ENCODE data around the gene TTC32.
"Not testable (repeated sequence)": the region's sequence is repeated elsewhere in the genome, so short reads cannot be mapped to it uniquely, and the experiment has no call there.

Gene TTC32

DNA sequence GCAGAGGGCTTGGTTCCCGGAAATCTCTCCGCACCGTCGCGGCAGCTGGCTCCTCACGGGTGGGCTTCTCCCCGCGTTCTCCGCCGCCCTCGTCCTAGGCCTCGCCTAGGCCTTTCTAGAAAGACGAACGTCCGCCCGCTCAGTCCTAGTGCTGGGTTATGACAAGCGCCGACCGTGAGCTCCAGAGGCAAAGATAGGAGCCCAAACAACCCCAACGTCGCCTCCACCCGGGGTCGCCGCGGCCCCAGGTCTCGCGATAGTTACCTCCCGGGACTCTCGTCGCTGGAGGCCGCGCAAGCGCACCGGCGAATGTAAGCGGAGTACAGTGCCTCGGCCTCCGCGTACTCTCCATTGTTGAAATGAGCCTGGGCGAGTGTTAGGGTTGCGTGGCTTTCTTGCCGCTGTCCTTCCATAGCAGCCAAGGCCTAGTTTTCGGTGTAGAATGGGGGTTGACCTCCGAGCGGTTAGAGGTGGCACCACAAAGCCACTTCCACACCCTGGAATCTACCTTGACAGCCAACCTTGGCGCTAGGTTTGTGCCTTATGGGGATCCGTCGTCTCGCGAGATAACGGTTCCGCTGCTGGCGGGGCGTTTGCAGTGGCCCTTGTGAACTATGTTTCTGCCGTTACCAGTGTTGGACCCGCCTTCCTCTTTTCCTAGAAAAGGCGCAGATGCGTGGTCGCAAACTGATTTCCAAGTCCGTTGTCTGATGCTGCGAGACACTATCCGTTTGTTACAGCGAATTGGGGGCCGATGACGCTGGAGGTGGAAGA, at the start of gene TTC32:
TSS of gene TTC32 (minus strand) at position 542 of the 774 bp plus-strand sequence. CDS start at position 413, 129 bp downstream.
- DNase-seq (ENCODE audit: low read depth in 2 of 3, low spot score in 2 of 3): peak; percentile 79 to 85 (median 83)

DNA sequence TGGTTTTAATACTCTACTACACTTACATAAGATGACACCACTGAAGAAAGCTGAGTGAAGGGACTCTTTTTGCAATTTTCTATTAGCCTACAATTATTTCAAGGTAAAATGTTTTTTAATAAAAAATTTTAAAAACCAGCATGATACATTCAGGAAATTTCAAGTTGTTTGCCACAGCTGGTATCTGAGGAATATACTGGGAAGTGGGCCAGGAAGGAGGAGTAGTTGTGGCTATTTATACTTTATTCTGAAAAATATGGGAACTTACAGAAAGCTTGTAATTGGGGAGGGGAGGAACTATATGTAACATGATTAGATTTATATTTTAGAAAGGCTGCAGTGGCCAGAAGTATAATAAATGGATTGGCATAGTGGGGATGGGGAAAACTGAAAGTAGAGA, 47.3 kb upstream of the TTC32 start:
- no peak for DNase-seq (ENCODE audit: low read depth in 2 of 3, low spot score in 2 of 3)

DNA sequence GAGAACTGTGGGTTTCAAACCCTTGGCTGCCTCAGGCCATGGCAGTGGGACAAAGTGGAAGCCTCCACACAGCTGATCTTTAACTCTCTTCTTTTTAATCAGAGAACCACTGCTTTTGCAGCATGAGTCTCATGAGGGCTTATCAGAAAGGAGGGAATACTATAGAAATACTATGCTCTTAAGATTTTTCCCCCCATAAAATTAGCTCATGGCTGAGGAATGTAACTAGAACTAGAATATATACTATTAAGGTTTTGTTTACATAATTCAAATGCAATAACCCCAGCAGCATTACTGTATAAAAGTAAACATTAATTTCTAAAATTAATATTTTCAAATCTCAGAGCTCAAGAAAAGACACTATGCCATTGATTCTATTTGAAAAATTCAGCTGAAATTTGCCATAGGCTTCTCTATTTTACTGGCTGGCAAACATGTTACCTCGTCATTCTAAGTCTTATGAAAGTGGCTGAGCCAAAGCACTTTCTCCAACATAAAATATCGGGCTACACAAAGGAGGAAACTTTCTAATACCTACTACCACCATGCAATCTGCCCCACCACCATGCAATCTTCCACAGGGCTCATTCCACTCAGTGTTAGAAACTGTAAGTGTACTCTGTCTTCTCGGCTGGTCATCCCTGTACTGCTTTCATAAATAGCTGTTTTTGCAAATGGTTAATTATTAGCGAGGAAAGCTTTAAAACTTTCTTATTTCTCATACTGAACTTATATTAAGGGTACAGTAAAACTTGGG, 45.6 kb upstream of the TTC32 start:
- no peak for DNase-seq (ENCODE audit: low read depth in 2 of 3, low spot score in 2 of 3)

DNA sequence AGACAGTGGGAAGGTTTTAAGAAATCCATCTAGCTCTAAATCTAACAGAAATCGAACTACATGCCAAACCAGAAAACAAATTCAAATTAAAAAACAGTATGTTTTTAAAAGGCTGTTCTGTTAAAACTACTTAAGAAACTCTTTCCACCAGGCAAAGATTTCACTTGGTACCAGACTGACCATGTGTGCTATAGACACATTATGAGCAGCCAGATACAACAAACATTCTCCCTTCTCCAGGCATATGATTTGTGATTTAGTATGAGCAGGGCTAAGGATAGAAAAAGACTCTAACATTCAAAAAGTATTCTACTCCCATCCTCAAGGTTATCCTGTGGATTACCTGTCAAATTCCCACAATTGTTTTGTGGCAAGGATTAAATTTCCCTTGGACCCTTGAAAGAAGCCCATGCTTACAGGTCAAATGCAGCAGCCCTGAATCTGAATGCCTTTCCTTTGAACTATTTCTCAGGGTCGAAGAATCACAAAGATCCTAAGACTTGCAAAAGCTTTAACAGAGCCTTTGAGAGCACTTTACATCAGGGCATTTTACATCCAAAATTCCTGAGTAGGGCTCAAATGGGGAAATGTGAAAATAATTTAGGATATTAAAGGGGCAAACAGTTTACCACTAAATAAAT, 42.5 kb upstream of the TTC32 start:
- DNase-seq (ENCODE audit: low read depth in 2 of 3, low spot score in 2 of 3): no peak

DNA sequence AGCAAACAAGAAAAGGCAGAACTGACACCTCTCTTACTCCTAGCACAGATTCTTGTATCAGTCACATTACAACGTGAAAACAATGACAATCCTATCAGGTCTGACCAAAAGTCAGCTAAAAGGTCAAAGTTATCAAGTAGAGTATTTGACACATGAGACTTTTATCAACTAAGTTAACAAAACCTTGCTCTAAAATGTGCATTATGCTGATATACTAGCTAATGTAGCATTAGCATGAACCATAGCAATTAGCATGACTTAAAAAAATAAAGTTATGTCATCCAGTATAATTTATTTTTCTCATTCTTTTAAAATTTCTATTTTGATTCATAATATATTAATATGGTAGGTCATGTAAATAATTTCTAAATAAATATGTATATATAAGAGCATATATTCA, 41.4 kb upstream of the TTC32 start:
- DNase-seq (ENCODE audit: low read depth in 2 of 3, low spot score in 2 of 3): no peak

DNA sequence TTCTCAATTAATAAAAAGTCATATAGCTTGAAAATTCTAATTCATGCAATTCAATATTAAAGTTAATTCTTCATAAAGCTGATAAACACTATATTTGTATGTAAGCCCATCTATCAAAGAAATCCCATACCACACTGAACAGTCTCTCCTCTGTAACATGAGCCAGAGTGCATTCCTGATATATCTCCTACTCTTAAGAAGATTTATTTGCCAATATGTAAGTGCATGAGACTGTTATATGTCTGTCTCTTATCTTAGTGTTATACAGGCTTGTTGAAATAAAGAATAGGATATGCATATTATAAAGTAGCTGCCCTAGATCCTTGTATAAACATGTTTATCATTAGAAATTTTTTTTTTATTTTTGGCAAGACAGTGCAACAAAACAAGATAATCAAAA, 40.4 kb upstream of the TTC32 start:
- no peak for DNase-seq (ENCODE audit: low read depth in 2 of 3, low spot score in 2 of 3)

DNA sequence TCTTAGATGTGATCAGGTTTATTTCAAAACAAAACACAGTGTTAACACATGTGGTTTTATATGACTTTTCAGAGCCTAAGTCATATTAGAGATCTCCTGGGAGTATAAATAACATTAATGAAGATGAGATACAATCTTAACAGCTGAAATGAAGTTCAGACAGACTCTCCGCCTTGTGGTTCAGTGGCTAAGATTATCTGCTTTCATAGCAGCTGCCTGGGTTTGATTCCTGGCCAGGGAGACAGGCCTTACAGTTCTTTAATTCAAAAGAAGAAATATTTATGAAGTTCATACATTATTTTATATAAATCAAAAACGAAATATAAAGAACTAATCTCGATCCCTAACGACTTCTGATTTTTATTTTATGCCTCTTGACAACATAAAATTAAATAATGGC, 35.2 kb upstream of the TTC32 start:
- DNase-seq (ENCODE audit: low read depth in 2 of 3, low spot score in 2 of 3): no peak

DNA sequence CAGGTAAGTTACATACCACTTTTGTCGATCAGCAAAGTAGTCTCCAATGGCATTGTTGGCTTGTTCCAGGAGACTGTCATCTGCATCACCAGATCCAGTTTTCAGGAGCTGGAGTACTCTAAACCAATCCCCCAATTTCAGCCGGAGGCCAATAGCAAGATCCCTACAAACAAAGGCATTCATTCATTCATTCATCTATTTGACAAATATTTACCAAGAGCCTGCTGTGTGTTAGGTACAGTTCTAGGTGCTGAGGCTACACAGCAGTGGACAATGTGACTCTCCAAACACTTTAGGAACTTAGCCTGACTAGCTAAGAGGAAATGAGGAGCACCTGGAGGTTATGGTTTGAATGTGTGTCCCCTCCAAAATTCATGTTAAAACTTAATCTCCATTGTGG, 34.4 kb upstream of the TTC32 start:
- DNase-seq (ENCODE audit: low read depth in 2 of 3, low spot score in 2 of 3): no peak

DNA sequence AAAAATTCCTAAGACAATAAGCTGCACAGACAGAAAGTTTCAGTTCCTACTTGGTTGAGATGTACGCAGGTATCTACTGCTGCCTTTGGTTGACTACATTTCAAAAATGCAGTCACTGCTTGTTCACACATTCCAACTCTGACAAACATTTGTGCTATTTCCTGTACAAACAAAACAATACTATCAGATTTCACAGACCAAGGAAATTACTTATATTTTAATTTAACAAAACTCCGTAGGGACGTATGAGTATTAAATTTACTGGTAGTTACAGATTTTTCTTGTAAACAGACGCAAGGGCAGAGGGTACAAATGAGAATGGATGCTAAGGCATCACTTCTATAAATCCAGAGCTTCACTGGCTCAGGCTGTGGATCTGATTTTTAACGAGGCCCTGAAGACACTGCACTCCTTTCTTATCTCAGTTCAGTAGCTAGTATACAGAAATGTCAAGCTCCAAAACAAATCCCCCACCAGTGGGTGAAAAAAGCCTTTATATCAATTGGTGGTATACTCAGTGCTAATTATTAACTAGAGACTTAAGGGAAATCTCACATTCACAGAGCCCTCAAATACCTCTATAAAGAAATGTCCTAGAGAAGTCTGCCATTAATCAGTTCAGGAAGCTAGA, 31.7 kb upstream of the TTC32 start:
- no peak for DNase-seq (ENCODE audit: low read depth in 2 of 3, low spot score in 2 of 3)

DNA sequence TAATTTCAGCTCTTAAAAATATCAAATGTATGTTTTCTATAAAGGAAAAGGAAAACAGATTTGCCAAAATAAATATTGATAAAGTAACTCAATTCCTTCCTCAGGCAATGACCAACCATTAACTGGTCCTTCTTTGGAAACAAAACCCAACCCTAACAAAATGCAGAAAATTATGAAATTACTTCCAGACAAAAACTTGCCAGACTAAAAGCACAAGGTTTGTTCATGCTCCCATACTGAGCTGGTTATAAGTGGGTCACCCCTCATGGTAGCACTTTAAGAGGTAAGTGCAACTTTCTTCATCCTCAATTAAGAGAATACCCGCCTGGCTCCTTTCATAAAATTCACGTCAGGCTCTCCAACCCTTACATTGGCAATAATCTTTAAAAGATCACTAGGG, 31.1 kb upstream of the TTC32 start:
- no peak for DNase-seq (ENCODE audit: low read depth in 2 of 3, low spot score in 2 of 3)

DNA sequence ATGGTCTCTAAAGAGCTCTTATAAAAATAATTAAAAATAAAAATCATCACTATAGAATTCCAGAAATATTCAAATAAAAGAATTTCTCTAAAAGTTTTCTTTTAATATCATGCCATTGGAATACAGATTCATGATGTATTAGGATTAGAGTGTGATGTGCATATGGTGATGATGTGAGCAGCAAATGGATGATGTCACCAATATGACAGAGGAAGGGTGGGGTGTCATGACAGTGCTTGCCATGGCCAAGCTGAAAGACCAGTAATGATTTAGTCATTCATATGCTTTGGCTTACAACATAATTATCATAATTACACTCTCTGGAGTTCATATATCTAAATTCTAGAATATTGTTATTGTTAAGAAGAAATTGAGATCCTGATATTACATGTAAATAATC, 27.4 kb upstream of the TTC32 start:
- no peak for DNase-seq (ENCODE audit: low read depth in 2 of 3, low spot score in 2 of 3)

DNA sequence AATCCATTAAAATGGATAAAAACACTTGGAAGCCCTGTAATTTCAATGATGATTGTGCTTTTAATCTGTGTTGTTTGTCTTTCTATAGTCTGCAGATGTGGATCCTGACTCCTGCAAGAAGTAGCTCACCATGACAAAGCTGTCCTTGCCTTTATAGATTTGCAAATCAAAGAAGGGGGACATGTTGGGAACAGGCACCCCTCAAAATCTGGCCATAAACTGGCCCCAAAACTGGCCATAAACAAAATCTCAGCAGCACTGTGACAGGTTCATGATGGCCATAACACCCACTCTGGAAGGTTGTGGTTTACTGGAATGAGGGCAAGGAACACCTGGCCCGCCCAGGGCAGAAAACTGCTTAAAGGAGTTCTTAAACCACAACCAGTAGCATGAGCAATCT, 26.0 kb upstream of the TTC32 start:
- not testable (repeated sequence) for DNase-seq (ENCODE audit: low read depth in 2 of 3, low spot score in 2 of 3)

DNA sequence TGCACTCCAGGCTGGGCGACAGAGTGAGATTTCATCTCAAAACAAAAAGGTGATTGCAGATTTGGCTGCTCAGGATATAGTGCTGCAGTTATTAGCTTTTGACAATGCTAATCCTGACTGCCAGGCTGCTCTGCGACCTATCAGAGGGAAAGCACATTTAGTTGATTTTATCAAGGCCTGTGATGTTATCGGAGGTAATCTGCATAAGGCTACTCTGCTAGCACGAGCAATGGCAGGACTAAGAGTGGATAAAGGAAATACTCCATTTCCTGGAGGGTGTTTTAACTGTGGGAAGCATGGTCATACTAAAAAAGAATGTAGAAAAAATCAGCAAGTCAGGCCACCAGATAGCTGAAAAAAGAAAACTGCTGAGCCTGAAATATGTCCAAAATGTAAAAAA, 22.7 kb upstream of the TTC32 start:
- DNase-seq (ENCODE audit: low read depth in 2 of 3, low spot score in 2 of 3): not testable (repeated sequence)

DNA sequence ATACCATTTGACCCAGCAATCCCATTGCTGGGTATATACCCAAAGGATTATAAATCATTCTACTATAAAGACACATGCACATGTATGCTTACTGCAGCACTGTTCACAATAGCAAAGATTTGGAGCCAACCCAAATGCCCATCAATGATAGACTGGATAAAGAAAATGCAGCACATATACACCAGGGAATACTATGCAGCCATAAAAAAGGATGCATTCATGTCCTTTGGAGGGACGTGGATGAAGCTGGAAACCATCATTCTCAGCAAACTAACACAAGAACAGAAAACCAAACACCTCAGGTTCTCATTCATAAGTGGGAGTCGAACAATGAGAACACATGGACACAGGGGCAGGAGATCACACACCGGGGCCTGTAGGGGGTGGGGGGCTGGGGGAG, 20.4 kb upstream of the TTC32 start:
- DNase-seq (ENCODE audit: low read depth in 2 of 3, low spot score in 2 of 3): not testable (repeated sequence)

DNA sequence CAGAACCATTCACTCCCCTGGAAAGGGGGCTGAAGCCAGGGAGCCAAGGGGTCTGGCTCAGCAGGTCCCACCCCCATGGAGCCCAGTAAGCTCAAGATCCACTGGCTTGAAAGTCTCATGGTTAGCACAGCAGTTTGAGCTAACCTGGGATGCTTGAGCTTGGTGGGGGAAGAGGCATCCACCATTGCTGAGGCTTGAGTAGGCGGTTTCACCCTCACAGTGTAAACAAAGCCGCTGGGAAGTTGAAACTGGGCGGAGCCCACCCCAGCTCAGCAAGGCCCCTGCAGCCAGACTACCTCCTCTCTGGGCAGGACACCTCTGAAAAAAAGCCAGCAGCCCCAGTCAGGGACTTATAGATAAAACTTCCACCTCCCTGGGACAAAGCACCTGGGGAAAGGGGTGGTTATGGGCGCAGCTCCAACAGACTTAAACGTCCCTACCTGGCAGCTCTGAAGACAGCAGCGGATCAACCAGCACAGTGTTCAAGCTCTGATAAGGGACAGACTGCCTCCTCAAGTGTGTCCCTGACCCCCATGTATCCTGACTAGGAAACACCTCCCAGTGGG, 14.7 kb upstream of the TTC32 start:
- no peak for DNase-seq (ENCODE audit: low read depth in 2 of 3, low spot score in 2 of 3)

DNA sequence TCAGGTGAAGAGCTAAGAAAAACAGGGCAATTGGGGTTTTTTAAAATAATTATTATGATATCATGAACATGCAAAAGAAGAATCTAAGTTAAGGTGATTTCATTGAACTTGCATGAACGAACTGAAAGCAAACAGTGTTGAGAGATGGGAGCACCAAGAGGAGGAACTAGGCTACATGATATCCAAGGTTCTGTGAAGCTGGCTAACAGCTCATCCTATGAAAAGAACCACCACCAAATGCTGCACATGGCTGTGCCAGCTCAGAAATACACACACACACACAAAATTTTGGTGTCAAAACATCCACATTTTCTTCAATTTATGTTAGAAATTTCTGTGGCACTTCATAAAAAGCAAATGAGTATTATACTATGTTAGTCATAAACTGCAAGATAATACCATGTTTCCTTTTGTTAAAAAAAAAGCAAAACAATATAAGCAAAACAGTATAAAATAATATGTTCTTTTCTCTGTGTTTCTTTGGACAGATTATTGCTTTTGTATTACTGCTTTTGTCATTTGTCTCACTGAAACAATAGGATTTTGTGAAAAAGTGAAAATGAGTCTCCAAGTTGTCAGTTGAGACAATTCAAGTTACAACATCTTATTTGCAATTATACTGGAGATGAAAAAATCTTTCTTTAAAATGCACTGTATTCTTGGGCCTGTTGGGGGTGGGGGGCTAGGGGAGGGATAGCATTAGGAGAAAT, 12.6 kb upstream of the TTC32 start:
- DNase-seq (ENCODE audit: low read depth in 2 of 3, low spot score in 2 of 3): no peak

DNA sequence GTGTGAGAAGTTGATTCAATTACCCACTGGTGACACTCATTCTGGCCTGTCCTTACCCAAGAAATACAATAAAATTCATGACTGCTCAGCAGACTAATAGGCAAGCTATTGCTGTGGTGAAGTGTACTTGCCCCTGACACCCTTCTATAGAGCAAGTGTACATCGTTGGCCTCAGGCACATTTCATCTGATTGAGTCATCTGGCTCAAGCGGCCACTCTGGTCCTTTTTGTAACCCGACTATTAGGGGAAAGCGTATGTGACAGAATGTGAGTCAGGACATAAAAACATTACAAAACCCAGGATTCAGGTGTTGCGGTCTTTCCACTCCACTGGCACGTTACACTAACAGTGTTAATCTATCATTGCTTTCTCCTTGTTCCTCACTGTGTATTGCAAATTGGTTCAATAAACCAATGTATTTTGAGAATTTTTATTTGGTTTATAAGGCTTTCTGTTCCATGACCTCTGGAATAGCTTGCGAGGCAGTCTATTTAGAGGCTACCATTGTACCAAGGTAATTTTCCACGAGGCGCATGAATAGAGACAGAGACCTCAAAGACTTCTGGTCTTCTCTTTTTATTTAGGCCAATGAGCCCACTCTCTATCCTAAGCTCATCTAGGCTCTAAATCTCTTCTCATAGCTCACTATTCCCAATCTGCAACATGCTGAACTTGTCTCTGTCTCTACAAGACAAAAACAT, 10.2 kb upstream of the TTC32 start:
- DNase-seq (ENCODE audit: low read depth in 2 of 3, low spot score in 2 of 3): no peak

DNA sequence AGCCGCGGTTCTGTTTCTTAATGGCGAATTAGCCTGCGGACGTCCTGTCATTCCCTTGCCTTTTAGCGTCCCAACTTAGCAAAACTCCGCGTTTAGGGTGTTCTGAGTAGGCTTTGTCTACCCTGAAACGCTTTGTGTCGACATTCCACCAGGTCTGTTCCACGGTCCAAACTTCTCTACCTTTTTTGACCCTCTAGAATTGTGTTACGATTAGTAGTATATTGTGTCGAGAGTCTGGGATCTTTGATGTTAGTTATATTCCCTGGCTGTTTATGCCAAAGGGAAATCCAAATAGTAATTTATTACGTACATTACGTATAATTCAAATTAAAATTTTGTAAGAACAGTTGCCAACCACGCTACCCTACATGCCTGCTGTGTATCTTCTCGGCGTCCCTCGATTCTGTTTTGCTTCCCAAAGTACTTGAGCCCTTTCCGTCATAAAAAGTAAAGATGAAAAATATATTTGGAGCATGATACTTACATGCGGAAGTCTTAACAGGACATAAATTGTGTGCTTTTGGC, 495 bp upstream of the TTC32 start:
- no peak for DNase-seq (ENCODE audit: low read depth in 2 of 3, low spot score in 2 of 3)

DNA sequence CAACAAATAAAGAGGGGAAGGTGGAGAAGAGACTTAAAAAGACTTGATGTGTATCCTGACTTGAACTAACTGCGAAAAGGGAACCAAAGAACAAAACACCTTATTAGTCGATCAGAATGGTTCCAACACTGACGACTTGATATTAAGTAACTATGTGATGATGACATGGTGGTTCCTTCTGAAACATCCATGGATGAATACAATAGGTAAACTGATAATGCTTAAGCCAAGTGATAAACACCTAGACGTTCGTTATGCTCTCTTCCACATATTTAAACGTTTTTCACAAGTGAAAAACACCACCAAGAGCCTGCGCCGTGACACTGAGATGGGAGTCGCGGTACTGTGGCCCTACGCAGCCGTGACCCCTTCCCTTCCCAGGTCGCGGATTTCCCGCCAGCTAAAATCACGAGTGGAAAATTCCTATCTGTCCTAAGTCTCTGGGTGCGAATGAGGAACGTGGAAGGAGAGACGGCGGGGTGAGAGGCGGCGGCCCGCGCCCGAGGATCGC, 797 bp downstream of the TTC32 start:
- no peak for DNase-seq (ENCODE audit: low read depth in 2 of 3, low spot score in 2 of 3)
